Right lobe of liver (tissue), 6 donors: ENCODE results near the gene CD276. TPM values are rescaled to one million over a fixed set of nuclear protein-coding genes. Genes with fewer than 3 reads are reported as not detected.

Source experiments
- ATAC-seq, 4 donors: fragments of 200-7000 bp; cut with Tn5 transposase; one replicate each; pipeline ENCODE4 v1.9.1; 2020; ENCODE audit warnings: mild to moderate bottlenecking in 4 of 4, moderate library complexity in 4 of 4
- DNase-seq, 3 donors: peaks; one replicate each; pipeline ENCODE4 v3.0.0-alpha.2; 2020
- H3K27ac ChIP-seq, 3 donors: fragments of 200-600 bp; one replicate each; pipeline ENCODE4 v1.8.0; 2022
- H3K27me3 ChIP-seq, 2 donors: fragments of 200-600 bp; one replicate each; pipeline ENCODE4 v1.8.0; 2022
- H3K36me3 ChIP-seq, 4 donors: fragments of 200-600 bp; sonication (generic) in 1 of 4; one replicate each; pipeline versions ENCODE4 v1.5.1 to v1.8.0; 2017 to 2022; ENCODE audit warnings: control low read depth in 1 of 4
- H3K4me1 ChIP-seq, 4 donors: fragments of 200-600 bp; sonication (generic) in 1 of 4; one replicate each; pipeline versions ENCODE4 v1.5.1 to v1.8.0; 2017 to 2022; ENCODE audit warnings: control low read depth in 1 of 4
- H3K4me3 ChIP-seq, 3 donors: fragments of 200-600 bp; one replicate each; pipeline ENCODE4 v1.8.0; 2022
- H3K9me3 ChIP-seq, 4 donors: fragments of 200-600 bp; sonication (generic) in 1 of 4; one replicate each; pipeline versions ENCODE4 v1.5.1 to v1.8.0; 2017 to 2022; ENCODE audit warnings: control low read depth in 1 of 4
- CTCF ChIP-seq, 4 donors: fragments of 200-600 bp in 3 of 4; fragments of 450-650 bp in 1 of 4; IDR thresholded peaks; one replicate each; pipeline versions ENCODE4 v1.5.1 to v1.8.0; 2016 to 2022; ENCODE audit warnings: antibody characterized with exemption in 4 of 4, mild to moderate bottlenecking in 2 of 4
- POLR2A ChIP-seq: fragments of 450-650 bp; IDR thresholded peaks from one replicate; pipeline ENCODE4 v1.6.1; 2017; ENCODE audit warnings: antibody characterized with exemption, mild to moderate bottlenecking
- WGBS: methylation state at CpG from one replicate; pipeline ENCODE4 v1.1.6; 2018; ENCODE audit warnings: low coverage, low lambda C conversion rate; ENCODE audit not compliant: insufficient coverage; ENCODE audit errors: missing lambda C conversion rate; 5-methylcytosine and 5-hydroxymethylcytosine counted together
- intact Hi-C, 2 donors: fragments of 100-400 bp; cut with DNase I; formaldehyde crosslinking; loops; one replicate each; pipeline versions ENCODE4 v1.11.2 to v1.14.1; 2022
- total RNA-seq, 6 experiments: library from RNA; depleted of rRNA in 2 of 6; stranded (reverse); fragments of >200 nt in 2 of 6; fragmentation: NEBNext Ultra II Directional in 3 of 6; extraction: Animal tissue kit (Norgen Biotek cat#: 25700) in 3 of 6; gene quantifications; one replicate each; pipeline versions ENCODE4 v1.1.0 to v1.2.4, GENCODE V29; 2016 to 2023
- donor health status: DM: no; HTN: yes; CAD: no.
- donor health status: DM: no; HTN: no; CAD: no.
- donor health status: DM: no; HTN: no; CAD: no.
- donor health status: DM: no; HTN: yes; CAD: no.
- donor health status: DM: no; HTN: yes; CAD: no.

The CD276 gene
- total RNA-seq, 6 experiments from 2014 or later: 18.8 to 56.5 (median 23.8) TPM

DNA sequence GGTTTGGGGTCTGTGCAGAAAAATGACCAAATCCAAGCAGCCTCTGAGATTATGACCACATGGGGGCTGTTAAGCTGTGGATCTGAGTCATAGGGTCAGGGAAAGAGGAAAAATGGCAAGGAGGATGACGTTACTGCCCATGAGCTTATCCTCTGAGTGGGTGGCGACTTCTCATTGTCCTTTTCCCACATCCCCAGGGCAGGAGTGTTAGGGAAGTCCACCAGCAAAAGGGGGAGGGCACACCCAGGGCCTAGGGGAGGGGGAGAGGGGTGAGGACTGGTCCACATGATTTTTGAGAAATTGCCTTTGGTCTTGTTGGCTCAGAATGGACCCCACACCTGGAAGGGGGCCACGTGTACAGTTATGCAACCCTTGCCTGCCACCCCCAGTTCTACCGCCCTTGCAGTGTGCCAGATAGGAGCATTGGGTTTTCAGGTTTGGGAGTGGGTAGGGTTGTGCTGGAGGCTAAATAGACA is 2.6 kb downstream of the CD276 start:
- ATAC-seq (peak in 2 of 4 donors; percentile 2 to 34), DNase-seq (peak in 1 of 3 donors; percentile 35)
- 17% methylated on average over 2 of the region's 4 CpGs for WGBS
- no peaks in the 10 kb centered on the region for H3K27me3 ChIP-seq
- H3K4me1 ChIP-seq: peaks cover 0 to 7% (median 0%) of the 10 kb centered on the region in 4 donors
- H3K36me3 ChIP-seq: no peaks in the 10 kb centered on the region
- no peak overlapping the region for H3K27ac ChIP-seq
- H3K9me3 ChIP-seq: no peaks in the 10 kb centered on the region
- TF ChIP-seq POLR2A: no peak
- TF ChIP-seq CTCF (IDR thresholded peaks at IDR 0.05): no peak
- intact Hi-C loops: no loop called here
- no peak overlapping the region for H3K4me3 ChIP-seq

DNA sequence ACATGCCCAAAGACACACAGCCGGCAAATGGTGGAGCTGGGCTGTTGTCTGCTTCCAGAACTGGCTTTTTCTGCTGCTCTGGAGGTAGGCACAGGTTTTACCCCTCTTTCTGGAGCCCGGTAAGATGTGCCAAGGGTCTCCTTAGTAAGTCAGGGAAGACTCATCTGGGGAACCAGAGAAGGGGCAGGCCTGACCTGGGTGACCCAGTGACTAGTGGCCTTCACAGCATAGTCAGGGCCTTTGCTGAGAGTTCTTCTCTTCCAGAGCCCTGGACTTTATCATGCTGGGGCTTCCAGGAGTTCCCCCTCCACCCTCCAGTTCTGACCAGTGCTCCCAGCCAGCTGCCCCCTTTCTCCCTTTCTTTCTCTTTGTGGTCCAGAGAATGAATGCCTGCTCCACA is 3.2 kb downstream of the CD276 start:
- DNase-seq (no peak), ATAC-seq (no peak)
- Histone ChIP-seq H3K27me3 (no peaks in the 10 kb centered on the region), H3K4me1 (peaks cover 0 to 7% (median 0%) of the 10 kb centered on the region in 4 donors), H3K9me3 (no peaks in the 10 kb centered on the region), H3K27ac (no peak overlapping the region), H3K36me3 (no peaks in the 10 kb centered on the region), H3K4me3 (no peak overlapping the region)
- intact Hi-C loops: no loop called here
- TF ChIP-seq CTCF (IDR thresholded peaks at IDR 0.05): no peak
- no peak for TF ChIP-seq POLR2A
- no CpG with 5 or more reads among the region's 2 CpGs for WGBS

DNA sequence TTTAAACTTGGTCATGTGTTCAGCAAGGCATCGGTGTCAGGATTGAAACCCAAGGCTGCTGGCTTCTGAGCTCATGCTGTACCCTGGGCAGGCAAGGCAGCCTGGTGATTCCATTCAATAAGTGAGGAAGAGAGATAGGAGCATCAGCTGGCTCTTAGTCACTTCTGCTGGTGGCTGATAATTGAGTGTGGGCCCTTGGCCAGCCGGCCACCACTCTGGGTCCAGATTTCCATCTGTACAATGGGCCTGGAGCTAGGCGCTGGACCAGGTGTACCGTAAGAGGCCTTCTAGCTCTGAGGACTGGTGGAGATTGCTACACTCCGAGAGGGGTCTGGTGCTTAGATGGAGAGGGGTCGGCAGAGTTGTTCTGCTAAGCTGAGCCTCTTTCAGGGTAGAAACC is 4.3 kb downstream of the CD276 start:
- H3K36me3 ChIP-seq: no peaks in the 10 kb centered on the region
- intact Hi-C loops: no loop called here
- no peak overlapping the region for H3K27ac ChIP-seq
- H3K9me3 ChIP-seq: no peaks in the 10 kb centered on the region
- TF ChIP-seq CTCF (IDR thresholded peaks at IDR 0.05): no peak
- no peak for TF ChIP-seq POLR2A
- no peak overlapping the region for H3K4me3 ChIP-seq
- ATAC-seq: no peak
- H3K27me3 ChIP-seq: no peaks in the 10 kb centered on the region
- WGBS: 67% methylated on average over 1 of the region's 6 CpGs
- no peak for DNase-seq
- H3K4me1 ChIP-seq: peaks cover 0 to 4% (median 0%) of the 10 kb centered on the region in 4 donors

DNA sequence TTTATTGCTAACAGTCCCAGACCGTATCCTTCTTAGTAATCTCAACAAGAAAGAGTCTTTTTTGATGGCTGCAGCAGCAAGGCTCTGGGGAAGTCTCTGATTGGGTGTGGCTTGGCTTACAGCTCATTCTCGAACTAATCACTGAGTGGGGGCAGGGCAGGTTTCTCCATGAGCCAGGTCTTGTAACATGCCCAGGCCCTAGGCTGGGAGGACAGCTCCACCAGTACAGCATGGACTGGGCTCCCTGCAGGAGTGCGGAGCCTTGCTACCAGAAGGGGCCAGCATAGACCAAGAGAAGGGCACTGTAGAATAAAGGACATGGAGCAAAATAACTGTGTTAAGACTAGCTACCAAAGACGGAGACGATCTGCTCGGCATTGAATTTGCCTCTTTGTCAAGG is 7.2 kb downstream of the CD276 start:
- Histone ChIP-seq H3K27me3 (no peaks in the 10 kb centered on the region), H3K27ac (no peak overlapping the region), H3K4me3 (no peak overlapping the region), H3K36me3 (no peaks in the 10 kb centered on the region), H3K4me1 (peaks cover 0 to 10% (median 3%) of the 10 kb centered on the region in 4 donors), H3K9me3 (no peaks in the 10 kb centered on the region)
- intact Hi-C loops: no loop called here
- no peak for DNase-seq
- ATAC-seq: peak in 2 of 4 donors; percentile 26 to 34
- TF ChIP-seq CTCF (IDR thresholded peaks at IDR 0.05): no peak
- no peak for TF ChIP-seq POLR2A
- WGBS: 55% methylated on average over 3 of the region's 6 CpGs

DNA sequence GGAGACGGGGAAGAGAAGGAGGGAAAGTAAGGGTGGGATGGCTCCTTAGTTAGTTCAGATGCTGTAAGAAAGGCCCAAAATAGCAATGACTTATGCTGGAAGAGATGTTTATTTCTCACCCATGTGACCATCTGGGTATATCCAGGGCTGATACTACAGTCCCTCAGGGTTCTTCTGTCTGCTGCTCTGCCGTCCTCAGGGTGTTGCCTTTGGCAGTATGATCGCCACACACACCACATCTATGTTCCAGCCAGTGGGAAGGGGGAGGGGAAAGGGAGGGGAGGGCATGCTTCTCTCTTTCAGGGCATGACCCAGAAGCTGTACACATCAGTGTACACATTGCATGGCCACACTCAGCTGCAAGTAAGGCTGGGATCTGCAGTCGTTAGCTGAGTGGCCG is 10.2 kb downstream of the CD276 start:
- 23% methylated on average over 5 of the region's 5 CpGs for WGBS
- peaks cover 0 to 12% (median 5%) of the 10 kb centered on the region in 4 donors for H3K4me1 ChIP-seq
- peak; percentile 33 to 63 (median 42) for ATAC-seq

More for the DNA sequence above, 10.2 kb downstream of the CD276 start:
- Histone ChIP-seq H3K27me3 (no peaks in the 10 kb centered on the region), H3K27ac (no peak overlapping the region), H3K36me3 (no peaks in the 10 kb centered on the region), H3K4me3 (no peak overlapping the region), H3K9me3 (no peaks in the 10 kb centered on the region)
- DNase-seq: no peak
- TF ChIP-seq POLR2A (no peak), CTCF (IDR thresholded peaks at IDR 0.05) (no peak)
- intact Hi-C loops: no loop called here
